Activated CD8-positive, alpha-beta memory T cell treated with anti-CD3 and anti-CD28 coated beads for 4 hours (primary cell): ENCODE results near the gene TRIM25.
"Not testable (repeated sequence)": the region's sequence is repeated elsewhere in the genome, so short reads cannot be mapped to it uniquely, and the experiment has no call there.

ENCODE experiments used
- DNase-seq, 2 donors: peaks; one replicate each; pipeline ENCODE4 v3.0.0-alpha.2; 2020; ENCODE audit warnings: low read depth in 2 of 2

The TRIM25 gene, protein sequence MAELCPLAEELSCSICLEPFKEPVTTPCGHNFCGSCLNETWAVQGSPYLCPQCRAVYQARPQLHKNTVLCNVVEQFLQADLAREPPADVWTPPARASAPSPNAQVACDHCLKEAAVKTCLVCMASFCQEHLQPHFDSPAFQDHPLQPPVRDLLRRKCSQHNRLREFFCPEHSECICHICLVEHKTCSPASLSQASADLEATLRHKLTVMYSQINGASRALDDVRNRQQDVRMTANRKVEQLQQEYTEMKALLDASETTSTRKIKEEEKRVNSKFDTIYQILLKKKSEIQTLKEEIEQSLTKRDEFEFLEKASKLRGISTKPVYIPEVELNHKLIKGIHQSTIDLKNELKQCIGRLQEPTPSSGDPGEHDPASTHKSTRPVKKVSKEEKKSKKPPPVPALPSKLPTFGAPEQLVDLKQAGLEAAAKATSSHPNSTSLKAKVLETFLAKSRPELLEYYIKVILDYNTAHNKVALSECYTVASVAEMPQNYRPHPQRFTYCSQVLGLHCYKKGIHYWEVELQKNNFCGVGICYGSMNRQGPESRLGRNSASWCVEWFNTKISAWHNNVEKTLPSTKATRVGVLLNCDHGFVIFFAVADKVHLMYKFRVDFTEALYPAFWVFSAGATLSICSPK

GRCh38 chr17:56913867-56914580 lies at the start of gene TRIM25:
Gene TRIM25 (minus strand): TSS chr17:56914049. CDS start chr17:56913988, 61 bp downstream.
- peak; percentile 80 to 81 for DNase-seq

DNA sequence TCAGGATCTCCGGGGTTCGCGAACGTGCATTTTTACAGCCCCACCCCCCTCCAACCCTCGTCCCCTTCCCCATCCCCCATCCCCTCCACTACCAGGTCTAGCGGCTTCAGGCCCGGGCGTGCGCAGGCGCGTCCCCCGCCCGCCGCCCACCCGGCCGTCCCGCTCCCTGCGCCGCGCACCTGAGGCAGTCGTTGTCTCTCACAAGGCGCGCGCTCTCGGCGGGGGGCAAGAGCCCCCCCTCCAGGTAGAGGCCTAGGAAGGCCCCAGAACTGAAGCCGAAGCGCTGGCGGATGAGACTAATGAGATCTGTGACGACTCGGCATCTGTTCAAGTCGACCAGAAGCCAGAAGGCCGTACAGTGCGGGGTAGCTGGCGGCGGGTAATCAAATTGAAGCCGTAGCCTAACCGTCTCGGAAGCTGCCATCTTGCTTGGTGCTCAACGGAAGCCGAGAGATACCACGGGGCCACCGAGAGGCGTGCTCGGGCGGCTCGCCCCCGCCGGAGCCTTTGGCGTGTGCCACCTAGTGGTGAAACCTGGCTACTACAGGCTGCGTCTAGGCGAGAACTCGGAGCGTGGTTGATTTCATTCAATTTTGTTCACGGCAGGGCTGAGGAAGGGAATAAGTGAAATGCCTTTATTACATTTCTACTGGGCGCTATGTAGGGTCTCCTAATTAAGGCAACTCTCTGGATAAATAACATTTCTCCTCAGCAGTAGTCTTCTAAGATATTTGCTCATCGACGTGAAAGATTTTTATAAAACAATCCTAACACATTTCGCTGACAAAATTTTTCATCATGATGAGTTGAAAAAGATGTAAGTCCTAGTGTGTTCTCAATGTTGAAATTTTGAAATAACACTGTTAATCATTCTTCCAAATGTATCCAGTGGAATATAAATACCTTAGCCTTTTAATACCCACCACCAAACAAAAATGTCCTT lies 47.0 kb upstream of the TRIM25 start, which contains the start of gene COIL:
COIL (minus strand) TSS at position 455 of the 943 bp plus-strand sequence; CDS start at position 424, 31 bp downstream.
- DNase-seq = peak; percentile 85 to 91

DNA sequence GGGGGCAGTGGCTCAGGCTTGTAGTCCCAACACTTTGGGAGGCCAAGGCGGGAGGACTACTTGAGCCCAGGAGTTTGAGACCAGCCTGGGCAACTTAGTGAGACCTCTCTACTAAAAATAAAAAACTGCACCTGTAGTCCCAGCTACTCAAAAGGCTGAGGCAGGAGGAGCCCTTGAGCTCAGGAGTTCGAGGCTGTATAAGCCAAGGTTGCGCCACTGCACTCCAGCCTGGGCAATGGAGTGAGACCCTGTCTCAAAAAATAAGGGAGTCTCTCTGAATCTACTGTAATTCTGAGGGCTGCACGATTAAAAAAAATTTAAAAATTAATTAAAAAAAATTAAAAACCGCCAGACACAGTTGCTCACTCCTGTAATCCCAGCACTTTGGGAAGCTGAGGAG lies 43.1 kb upstream of the TRIM25 start:
- DNase-seq = no peak

DNA sequence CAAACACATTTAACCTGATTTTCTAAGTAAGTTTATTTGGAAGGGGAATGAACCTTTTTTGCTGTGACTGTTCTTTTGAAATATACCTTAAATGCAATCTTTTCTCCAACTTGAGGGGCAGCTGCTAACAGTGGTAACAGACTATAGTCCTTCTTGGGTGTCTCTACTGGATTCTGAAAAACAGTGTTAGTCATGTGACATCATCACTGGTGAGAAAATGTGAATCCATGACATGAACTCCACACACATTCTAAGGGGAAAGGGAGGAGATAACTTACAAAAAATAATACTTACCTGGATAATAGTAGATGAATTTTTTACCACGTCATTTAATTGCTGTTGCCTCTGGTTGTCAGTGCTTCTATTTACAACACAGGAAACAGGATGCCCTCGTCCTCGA lies 35.7 kb upstream of the TRIM25 start:
- no peak for DNase-seq

- DNase-seq = no peak
Observed at GRCh38 chr17:56948491-56948890, 34.6 kb upstream of the TRIM25 start.

DNA sequence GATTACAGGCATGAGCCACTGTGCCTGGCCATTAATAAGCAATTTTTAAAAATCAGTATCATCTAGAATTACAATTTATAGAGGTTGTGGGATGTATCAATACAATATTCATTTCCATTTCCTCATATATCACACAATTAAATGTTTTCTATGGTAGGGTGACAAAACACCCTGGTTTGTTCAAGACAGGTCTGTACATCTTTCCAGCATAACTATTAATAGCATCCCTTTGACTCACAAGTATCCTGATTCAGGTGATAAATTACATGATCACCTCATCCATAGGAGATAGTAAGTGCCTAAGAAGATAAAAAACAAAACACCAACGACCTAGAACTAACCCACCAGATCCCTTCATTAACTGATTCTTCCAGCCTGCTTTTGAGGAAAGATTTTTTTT lies 33.9 kb upstream of the TRIM25 start:
- no peak for DNase-seq

GRCh38 chr17:56945938-56946505 lies 32.2 kb upstream of the TRIM25 start:
- DNase-seq = no peak

DNA sequence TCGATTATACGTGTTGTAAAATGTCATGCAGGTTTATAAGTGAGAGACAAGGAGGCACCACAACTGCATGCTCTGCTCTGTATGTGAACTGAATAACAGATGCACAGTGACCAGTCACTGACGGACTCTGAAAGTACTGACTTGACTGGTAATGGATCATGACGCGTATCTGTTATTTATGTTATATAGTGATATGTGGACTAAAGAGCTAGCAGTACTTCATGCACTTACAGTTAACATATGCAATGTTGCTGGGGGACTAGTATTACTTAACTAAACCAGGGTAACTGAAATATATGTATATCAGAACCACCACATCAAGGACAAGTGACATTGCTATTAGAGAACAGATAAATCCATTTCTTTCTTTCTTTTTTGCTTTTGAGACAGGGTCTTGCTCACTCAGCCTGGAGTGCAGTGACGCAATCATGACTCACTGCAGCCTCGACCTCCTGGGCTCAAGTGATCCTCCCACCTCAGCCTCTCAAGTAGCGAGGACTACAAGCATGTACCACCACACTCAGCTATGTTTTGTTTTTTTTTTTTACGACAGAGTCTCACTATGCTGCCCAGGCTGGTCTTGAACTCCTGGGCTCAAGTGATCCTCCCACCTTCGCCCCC lies 29.8 kb upstream of the TRIM25 start:
- DNase-seq = no peak

DNA sequence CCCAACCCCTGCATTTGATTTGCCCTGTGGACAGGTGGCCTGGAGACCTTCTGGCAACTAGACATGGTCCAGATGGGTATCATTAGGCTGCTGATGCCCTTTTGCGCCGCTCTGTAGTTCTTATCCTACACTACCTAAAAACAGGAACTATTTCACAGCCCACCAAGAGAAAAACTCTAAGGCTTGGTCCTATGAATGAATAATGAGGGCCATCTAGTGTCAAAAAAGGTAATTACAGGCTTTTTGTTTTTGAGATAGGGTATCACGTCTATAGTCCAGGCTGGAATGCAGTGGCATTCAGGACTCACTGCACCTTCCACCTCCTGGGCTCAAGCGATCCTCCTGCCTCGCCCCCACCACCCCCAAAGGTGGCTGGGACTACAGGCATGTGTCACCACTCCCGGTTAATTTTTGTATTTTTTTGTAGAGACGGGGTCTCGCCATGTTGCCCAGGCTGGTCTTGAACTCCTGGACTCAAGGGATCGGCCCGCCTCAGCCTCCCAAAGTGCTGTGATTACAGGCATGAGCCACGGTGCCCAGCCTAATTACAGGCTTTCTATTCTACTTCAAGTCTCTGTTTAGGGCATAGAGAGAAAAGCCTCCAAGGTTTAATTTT lies 26.1 kb upstream of the TRIM25 start:
- no peak for DNase-seq

DNA sequence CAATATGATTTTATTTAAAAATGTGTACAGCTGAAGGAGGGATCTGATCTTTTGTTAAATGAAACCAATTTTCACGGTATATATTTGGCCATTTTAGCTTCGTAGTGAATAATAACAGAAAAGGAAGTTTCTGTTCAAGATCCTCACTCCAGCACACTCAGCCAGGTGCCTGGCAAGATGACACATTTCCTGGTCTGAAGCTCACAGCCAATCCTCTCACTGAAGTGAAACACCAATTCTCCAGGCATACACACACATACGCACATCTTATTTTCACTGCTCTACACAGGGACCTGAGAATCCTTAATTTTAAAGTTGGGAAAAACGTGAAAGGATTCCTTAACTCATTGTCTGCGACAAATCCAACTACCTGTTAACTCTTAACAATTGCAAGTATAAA lies 24.4 kb upstream of the TRIM25 start:
- DNase-seq = not testable (repeated sequence)

GRCh38 chr17:56937687-56938086 lies 23.8 kb upstream of the TRIM25 start:
- no peak for DNase-seq

GRCh38 chr17:56936697-56937322 lies 23.0 kb upstream of the TRIM25 start:
- DNase-seq = no peak

DNA sequence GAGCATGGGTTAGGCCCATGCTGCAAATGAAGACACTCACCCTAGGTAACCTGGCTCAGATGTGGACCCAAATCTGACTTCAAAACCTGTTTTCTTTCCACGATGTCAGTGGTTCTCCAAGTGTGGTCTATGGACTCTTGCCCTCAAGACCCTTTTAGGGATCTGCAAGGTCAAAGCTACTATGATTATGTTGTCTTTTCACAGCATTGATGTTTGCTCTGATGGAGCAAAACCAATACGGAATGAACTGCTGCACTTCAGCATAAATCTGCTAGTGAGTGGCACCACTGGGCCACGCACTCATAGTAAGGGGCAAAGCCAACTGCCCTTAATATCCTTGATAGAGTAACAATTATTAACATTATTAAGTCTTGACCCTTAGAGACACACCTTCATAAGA lies 21.6 kb upstream of the TRIM25 start:
- no peak for DNase-seq

DNA sequence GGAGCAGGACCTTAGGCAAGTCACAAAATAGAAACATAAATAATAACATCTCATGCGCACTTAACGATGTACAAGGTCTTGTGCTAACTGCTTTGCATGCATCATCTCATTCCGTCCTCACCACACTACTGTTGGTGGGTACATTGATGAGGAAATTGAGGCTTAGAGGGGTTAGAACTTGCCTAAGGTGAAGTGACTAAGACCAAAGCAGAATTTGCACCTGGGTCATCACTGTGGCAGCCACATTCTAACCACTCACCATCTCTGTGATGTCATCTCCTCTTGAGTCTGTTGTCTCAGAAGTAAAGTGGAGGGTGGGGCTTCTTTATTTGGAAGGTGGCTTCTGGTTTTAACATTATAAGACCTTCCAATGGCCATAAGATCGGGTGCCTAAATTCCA lies 20.4 kb upstream of the TRIM25 start:
- DNase-seq = no peak

- no peak for DNase-seq
Observed at GRCh38 chr17:56933868-56934267, 20.0 kb upstream of the TRIM25 start.

DNA sequence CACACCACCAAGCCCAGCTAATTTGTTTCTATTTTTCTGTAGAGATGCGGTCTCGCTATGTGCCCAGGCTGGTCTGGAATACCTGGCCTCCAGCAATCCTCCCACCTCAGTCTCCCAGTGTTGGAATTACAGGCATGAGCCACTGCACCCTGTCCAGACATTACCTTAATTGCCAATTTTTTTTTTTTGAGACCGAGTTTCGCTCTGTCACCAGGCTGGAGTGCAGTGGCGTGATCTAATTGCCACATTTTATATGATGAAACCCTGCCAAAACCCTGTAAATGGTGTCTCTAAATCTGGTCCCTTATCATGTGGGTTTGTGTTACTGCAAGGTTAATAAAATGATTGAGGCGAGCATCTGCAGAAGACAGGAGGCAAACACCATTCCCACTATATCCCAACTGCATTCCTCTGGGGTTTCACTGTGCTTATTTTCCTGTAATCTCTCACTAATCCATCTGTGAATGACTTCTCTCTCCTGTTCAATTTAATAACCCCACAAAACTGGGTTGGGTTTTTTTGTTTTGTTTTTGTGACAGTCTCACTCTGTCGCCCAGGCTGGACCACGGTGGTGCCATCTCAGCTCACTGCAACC lies 19.4 kb upstream of the TRIM25 start:
- DNase-seq = no peak

DNA sequence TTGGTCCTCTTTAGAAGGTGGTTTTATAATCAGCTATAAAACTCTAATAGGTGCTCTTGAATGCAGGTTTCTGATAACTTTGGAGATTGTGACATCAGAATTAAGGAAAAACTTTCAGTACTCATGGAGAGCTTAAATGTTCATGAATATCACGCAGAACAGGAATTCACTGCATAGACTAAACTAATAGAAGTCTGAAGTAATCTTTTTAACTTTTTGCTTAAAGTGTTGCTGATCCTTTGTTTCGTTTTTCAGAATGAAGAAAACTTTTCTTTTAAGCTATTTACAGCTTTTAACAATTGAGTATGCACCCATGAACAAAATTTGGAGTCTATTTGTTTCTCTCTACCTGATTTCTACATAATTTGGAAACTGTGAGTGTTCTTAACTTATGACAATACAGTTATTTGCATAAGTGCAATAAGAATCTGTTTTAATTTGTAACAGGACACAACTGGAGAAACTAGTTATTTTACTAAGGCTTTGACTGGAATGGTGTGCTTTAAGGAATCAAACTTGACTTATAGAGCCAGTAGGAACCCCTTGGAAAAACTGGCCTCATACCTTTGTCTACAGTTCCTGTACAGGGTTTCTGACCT lies 17.0 kb upstream of the TRIM25 start:
- no peak for DNase-seq

GRCh38 chr17:56929362-56929969 lies 15.6 kb upstream of the TRIM25 start:
- DNase-seq = no peak
